Brain pericyte (primary cell): ENCODE results near the gene DHFR2.
"Not testable (repeated sequence)": the region's sequence is repeated elsewhere in the genome, so short reads cannot be mapped to it uniquely, and the experiment has no call there.

Experiments used
- DNase-seq: peaks from one replicate; pipeline ENCODE4 v3.0.0-alpha.2; 2012; ENCODE audit warnings: low read depth, low spot score

The DHFR2 gene

DNA sequence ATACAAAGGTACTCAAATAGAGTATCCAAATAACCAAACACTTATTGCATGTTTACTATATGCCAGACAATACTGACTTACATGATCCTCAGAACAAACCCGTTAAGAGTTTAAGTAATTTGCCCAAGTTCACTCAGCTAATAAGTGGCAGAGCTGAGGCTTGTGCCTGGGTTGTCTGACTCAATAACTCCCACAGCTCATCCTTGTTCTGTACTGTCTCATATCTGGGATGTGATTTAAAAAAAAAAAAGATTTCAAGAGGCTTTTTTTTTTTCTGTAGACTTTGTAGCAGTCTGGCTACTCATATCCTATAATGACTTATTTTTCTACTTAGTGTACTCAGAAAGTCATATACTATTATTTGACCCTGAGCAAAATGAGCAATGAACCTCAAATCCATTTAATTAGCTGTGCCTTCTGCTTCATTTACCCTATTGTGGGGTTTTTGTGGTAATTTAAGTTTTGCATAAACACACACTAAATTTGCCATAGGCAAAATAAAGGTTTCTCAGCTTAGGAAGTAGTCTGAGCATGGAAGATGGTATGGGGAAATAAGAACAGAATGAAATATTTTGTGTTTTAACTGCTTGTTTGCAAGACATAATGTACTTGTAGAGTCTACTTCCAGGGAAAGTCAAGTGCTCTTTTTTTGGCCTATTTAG lies 3.2 kb upstream of the DHFR2 start:
- no peak for DNase-seq

- no peak for DNase-seq
These were observed 2.4 kb upstream of the DHFR2 start for GRCh38 chr3:94065122-94065521.

GRCh38 chr3:94064243-94064860 lies 1.6 kb upstream of the DHFR2 start:
- DNase-seq = no peak

DNA sequence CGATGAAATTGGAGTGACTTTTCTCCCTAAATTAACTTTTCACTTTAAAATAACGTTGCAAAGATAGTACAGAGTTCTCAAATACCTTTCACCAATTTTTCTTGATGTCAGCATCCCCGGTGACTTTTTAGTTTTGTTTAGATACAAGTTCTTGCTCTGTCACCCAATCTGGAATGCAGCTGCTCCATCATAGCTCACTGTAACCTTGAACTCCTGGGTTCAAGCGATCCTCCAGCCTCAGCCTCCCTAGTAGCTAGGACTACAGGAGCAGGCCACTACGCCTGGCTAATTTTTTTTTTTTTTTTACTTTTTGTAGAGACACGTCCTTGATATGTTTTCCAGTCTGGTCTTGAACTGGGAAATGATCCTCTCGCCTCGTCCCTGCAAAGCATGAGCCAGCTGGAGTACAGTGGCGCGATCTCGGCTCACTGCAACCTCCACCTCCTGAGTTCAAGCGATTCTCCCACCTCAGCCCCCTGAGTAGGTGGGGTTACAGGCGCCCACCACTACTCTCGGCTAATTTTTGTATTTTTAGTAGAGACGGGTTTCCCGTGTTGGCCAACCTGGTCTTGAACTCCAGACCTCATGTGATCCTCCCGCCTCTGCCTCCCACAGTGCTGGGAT lies 892 bp upstream of the DHFR2 start:
- DNase-seq = no peak

DNA sequence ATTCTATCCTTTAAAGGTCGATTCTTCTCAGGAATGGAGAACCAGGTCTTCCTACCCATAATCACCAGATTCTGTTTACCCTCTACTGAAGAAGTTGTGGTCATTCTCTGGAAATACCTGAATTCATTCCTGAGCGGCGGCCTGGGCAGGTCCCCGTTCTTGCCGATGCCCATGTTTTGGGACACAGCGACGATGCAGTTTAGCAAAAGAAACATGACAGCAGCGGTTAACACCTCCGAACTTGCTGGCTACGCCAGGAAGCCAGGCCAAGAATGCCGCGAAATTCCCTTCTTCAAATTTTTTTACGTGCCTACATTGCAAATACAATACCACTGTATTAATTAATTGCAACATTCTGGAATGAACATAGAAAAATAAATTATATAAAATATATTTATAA lies 1.4 kb downstream of the DHFR2 start:
- DNase-seq = no peak

- DNase-seq = no peak
These were observed 12.2 kb downstream of the DHFR2 start for GRCh38 chr3:94050546-94050945.

DNA sequence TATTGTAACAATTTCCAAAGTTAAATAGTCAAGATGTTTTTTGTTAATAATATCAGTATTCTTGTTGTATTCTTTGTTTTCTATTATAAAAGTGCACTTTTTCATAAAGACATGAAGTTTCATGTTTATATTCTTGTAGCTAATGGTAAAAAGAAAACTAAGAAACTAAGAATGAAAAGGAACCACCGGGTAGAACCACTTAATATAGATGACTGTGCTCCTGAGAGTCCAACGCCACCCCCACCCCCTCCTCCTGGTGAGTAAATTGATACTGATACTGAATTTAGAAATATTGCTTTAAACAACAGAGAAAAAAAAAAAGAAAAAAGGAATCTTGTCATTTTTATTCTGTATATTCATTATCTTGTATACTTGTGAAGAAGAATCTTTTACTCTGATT lies 13.4 kb downstream of the DHFR2 start:
- no peak for DNase-seq

DNA sequence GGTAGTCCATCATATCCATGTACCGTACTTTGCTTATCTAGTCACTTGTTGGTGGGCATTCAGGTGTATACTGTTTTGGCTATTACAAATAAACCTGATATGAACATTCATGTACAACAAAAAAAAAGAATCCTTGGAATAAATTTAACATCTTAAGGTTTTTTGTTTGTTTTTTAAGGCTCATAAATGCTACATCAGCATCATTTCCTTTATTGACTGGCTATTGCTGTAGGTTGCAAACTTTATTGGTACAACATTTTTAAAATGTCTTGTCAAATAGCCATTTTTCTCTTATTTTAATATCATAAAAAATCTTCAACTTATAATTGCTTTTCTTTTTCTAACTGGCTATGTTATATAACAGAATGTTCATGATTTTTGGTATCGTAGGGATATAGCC lies 16.2 kb downstream of the DHFR2 start:
- DNase-seq = no peak

GRCh38 chr3:94044100-94044936 lies 18.4 kb downstream of the DHFR2 start:
- not testable (repeated sequence) for DNase-seq

DNA sequence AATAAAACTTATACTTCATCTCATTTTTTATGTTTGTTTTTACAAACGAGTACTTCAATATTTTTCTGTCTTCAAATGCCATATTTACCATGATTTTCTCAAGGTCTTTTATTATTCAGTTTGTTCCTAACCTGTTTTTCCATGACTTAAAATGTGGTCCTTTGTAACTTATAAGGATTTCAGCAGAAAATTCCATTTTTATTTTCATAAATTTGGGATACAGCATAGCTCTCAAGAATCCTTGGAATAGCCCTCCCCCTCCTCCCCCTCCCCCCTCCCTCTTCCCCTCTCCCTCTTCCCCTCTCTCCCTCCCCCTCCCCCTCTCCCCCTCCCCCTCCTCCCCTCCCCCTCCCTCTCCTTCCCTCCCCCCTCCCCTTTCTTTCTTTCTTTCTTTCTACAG lies 19.4 kb downstream of the DHFR2 start:
- DNase-seq = no peak

- DNase-seq = no peak
These were observed 25.7 kb downstream of the DHFR2 start for GRCh38 chr3:94036909-94037507.

GRCh38 chr3:94028093-94028837 lies 34.5 kb downstream of the DHFR2 start, which contains the start of gene STX19:
STX19 (minus strand) TSS chr3:94028597; CDS start chr3:94015269, 13,328 bp downstream.
- no peak for DNase-seq

- DNase-seq = no peak
These were observed 36.1 kb downstream of the DHFR2 start for GRCh38 chr3:94026623-94027022.

DNA sequence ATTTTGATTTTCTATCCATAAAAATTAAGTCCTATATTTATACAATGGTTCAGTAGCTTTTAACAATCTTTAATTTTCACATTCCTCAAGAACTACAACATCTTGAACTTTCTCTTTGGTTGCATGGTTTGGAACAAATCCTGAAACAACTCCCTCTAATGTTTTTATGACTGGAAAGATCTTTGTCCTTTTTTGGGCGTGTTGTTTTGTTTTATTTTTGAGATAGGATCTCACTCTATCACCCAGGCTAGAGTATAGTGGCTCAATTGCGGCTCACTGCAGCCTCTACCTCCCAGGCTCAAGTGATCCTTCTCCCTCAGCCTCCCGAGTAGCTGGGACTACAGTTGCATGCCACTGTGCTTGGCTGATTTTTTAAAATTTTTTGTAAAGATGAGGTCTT lies 38.3 kb downstream of the DHFR2 start:
- DNase-seq = no peak

DNA sequence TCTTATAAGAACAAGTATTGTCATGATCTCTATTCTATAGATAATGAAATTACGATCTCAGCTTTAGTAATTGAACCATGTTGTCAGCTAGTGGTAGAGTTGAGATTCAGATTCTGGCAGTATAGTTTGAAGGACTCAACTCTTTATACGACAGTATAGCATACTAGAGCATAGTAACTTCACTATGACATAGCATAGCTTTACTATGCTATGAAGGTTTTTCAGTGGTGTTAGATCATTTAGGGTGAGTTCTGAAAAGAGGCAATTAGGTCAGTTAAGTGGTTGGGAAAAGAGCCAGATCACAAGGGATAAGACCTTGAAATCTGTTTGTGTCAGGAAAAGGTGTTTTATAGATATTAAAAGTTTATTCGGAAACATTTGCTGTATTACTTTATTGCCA lies 42.4 kb downstream of the DHFR2 start:
- DNase-seq = no peak

DNA sequence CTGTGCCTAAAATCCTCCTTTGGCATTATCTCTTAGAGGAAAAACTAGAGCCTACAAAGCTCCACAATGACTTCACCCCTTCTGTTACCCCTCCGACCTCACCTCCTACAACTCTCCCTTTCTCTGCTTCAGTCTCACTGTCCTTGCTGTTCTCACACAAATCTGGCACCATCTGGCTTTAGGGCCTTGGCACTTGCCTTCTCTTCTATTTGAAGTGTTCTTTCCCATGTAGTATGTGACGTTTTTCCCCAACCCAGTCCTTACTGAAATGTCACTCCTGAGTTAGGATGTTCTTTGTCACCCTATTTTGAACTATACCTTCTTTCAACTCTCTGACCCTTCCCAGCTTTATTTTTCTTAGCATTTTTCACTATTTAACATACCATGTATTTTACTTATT lies 43.1 kb downstream of the DHFR2 start:
- DNase-seq = no peak

GRCh38 chr3:94015025-94015424 lies 47.7 kb downstream of the DHFR2 start:
- no peak for DNase-seq

GRCh38 chr3:94012185-94012584 lies 50.5 kb downstream of the DHFR2 start:
- DNase-seq = no peak

- DNase-seq = no peak
These were observed 51.4 kb downstream of the DHFR2 start for GRCh38 chr3:94011233-94011711.

DNA sequence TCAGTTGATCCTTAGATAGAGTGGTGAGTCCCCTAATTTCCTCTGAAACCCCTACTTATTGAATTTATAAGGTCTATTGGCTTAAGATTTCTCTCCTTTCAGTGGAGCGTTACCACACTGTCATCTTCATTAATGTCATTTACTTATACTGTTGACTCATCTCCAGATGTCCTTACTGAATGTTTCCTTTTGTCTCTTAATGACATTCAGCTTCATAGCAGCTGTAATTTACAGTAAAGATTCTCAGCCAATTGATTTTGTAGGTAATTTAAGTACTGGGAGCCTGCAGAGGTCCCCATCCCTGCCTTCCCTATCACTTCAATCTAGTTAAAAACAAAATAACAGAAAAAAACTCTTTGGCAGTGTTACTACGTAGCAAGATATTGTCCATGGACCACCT lies 53.1 kb downstream of the DHFR2 start:
- DNase-seq = no peak

DNA sequence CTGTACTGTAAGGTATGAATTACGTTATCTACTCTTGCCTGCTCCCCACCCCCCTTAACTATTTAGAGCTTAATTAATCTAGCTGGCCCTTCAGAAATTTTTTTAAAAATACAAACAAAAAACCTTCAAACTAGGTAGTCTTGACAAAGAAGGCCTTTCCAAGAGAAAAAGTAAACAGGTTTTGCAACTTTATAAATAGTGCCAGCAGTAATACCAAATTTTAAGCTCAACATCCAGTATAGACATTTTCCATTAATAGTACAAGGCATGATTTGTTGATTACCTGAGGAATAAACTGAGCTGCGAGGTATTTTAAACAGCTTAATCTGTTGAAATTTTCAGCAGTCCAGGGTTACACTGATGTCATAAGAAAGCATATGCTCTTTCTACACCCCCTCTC lies 54.5 kb downstream of the DHFR2 start:
- no peak for DNase-seq
